HG03354 (cell line): ENCODE measurements around the gene TPRX2.
"Not testable (repeated sequence)": the region's sequence is repeated elsewhere in the genome, so short reads cannot be mapped to it uniquely, and the experiment has no call there.

Experiments
- ATAC-seq: cut with Tn5 transposase; IDR thresholded peaks from one replicate; pipeline ENCODE4 v1.9.1; 2021; ENCODE audit warnings: mild to moderate bottlenecking; ENCODE audit not compliant: unreplicated experiment, poor library complexity, severe bottlenecking

TPRX2 gene, protein sequence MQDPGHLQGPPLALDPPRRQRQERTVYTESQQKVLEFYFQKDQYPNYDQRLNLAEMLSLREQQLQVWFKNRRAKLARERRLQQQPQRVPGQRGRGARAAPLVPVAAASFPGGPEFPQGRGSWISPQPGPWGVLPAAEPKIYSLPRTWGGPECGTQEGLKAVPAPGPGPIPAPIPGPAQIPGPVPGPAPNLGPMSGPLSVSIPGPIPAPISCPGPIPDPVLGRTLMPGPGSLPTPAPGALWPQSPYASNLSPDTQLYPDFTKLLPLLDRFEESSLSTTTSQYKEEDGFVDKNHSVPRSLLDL

DNA sequence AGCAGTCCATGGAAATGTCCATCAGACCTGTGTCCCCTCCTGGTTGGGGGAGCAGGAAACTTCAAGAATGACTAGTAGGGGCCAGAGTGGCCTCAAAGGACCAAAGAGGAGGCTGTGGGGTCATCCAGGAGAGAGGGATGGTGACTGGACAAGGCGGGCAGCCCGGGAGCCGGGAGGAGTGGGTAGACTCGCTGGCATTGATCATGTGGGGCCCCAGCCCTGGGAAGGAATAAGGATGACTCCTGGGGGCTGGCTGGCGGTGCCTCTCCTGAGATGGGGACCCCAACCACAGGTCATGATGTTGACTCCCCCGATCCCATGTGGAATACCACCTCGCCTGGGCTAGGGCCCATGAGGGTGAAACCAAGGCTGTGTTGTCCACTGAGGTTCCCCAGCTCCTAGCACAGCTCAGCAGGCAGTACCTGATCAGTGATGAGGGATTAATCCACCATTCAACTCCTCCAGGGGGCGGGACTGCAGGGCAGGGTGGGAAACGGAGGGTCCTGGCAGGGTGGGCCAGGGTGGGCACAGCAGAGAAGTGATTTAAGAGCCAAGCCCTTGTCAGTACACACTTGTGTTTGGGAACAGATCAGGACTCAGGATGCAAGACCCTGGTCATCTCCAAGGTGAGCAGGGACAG, at the start of gene TPRX2:
TSS of gene TPRX2 (plus strand) at position 590 of the 640 bp plus-strand sequence. CDS start at position 602, 12 bp downstream.
- not testable (repeated sequence) for ATAC-seq

DNA sequence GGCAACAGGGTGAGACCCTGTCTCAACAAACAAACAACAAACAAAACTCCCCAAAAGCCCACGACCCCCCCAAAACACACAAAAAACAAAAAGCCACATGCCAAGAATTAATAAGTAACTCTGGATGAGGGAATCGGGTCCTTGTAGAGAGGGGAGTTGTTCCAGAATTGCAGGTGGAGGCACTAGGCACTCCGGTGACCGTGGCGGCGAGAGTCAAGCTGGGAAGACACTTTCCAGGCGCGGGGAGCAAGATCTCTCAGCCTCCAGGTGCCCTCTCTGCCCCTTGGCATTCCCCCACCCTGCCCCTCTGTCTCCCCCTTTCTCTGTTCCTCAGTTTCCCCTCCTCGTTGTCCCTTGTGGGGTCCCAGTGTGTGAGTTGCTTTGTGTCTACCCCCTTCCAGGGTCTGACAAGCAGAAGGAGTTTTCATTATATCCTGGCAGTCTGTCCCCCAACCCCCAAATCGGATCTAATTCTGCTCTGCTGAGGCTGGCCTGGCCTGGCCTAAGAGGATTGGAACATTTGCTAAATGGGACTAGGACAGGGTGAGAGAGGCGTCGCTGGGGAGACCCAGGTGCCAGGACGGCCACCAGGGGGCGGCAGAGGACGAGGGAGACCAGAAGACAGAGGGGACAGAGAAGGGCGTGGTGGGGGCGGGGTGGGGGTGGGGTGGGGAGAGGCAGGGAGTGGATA, 45.6 kb upstream of the TPRX2 start:
- ATAC-seq, result no peak

DNA sequence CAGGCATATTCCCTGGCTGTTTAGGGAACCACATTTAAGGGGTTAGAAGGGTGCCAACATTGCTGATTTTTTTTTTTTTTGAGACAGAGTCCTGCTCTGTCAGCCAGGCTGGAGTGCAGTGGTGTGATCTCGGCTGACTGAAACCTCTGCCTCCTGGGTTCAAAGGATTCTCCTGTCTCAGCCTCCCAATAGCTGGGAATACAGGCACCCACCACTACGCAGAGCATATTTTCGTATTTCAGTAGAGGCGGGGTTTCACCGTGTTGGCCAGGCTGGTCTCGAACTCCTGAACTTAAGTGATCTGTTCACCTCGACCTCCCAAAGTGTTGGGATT, 45.1 kb upstream of the TPRX2 start:
- ATAC-seq, result no peak

DNA sequence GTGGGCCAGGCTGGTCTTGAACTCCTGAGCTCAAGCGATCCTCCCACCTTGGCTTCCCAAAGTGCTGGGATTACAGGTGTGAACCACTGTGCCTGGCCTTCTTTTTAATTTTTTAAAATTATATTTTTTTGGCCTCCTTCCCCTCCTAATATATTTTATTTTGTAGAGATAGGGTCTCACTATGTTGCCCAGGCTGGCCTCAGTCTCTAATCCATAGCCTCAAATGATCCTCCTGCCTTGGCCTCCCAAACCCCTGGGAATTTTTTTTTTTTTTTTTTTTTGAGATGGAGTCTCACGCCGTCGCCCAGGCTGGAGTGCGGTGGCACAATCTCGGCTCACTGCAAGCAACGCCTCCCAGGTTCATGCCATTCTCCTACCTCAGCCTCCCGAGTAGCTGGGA, 42.8 kb upstream of the TPRX2 start:
- ATAC-seq, result not testable (repeated sequence)

DNA sequence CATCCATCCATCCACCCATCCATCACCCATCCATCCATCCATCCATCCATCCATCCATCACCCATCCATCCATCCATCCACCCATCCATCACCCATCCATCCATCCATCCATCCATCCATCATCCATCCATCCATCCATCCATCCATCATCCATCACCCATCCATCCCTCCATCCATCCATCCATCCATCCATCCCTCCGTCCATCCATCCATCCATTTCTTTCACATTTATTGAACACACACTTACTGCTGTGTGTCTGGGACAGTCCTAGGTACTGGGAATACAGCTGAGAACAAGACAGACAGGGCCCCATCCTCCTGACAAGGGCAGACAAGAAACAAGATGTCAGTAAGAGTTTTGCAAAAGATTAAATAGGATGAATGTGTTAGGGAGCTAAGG, 40.8 kb upstream of the TPRX2 start:
- ATAC-seq, result not testable (repeated sequence)

DNA sequence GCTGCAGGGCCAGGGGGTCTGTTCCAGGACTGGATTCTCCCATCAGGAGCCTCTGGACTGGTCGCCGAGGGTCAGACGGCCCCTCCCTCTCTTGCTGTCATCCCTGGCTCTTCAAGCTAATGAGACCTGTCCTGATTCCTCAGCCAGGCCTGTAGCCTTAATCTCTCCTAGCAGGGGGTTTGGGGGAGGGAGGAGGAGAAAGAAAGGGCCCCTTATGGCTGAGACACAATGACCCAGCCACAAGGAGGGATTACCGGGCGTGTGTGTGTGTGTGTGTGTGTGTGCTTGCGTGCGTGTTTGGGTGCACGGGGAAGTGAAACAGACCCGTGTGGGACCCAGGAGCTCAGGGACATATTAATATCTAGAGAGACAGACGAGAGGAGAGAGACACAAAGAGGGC, 39.2 kb upstream of the TPRX2 start:
- no peak for ATAC-seq

DNA sequence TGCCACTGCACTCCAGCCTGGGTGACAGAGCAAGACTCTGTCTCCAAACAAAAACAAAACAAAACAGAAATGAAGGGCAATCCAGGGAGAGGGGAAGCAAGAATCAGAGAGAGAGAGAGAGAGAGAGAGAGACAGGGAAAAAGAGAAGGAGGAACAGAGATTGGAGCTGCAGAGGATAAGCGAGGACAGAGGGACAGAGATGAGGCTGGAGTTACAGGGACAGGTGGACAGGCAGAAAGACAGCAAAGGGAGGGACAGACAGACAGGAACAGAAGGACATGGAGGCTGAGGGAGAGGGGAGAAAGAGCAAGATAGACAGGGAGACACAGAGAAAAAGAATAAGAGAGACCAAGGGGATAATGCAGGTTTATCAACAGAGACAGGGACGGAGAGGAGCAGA, 38.6 kb upstream of the TPRX2 start:
- no peak for ATAC-seq

DNA sequence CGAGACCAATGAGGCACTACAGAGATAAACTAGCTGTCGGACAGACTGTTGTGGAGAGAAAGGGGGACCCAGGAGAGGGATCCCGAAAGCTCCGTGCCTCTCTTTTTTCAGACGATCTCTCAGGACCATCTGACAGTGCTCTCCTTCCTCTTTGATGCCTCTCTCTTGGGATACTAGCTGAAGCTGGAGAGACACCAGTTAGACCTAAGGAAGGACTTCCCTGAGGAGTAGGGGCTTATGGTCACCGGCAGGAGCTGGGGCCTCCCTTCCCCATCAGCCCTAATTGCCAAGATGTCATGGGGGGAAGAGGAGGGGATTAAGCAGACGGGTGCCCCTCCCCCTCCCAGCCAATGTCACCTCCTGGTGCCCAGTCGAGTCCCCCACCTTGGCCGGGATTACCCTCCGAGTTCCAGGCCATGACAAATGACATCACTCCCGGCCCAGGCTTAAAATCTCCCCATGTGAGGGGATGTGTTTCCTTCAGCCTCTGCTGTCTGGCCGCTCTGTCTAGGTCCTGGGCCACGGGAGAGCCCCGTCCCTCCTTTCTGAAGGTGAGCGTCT, 37.5 kb upstream of the TPRX2 start, which contains the start of gene CRX:
TSS of gene CRX (plus strand) at position 478 of the 561 bp plus-strand sequence. CDS start 12,507 bp downstream, outside the sequence.
- ATAC-seq, result no peak

DNA sequence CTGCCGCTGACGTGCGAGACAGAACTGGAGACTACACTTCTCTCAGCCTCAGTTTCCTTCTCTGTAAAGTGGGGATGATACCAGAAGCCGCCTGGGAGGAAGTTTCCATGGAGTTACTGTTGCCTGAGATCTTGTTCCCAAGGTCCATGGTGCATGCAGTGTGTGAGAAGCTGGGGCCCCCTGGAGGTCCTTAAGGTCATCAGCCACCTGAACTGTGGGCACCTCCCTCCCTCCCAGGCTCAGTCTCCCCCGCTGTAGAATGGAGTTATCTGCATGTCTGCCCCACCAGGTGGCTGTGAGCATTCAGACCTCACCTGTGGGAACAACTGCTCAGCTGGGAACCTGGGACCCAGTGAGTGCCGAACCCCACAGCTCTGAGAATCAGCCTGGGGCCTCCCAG, 34.6 kb upstream of the TPRX2 start:
- no peak for ATAC-seq

DNA sequence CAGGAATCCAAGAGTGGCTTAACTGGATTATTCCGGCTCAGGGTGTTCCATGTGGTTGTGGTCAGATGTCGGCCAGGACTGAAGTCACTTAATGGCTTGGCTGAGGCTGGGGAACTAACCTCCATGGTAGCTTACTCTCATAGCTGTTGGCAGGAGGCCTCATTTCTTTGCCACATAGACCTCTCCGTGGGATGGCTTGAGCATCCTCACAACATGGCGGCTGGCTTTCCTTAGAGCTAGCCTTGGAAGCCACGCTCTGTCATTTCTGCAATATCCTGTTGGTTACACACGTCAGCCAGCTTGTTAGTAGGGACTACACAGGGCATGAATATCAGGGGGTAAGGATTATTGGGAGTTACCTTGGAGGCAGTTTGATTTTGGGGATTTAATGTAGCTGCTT, 32.2 kb upstream of the TPRX2 start:
- no peak for ATAC-seq

DNA sequence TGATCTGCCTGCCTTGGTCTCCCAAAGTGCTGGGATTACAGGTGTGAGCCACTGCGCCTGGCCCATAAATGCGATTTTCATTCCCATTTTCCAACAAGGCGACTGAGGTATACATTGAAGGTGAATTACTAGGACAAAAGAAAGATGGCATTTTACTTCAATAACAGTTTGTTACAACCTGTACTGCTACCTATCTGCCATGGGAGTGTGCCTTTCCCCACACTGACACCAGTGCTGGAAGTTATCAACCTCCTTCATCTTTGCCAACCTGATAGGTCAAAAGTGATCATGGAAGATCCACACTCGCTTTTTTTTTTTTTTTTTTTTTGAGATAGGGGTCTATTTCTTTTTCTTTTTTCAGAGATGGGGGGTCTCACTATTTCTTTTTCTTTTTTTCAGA, 26.3 kb upstream of the TPRX2 start:
- ATAC-seq, result no peak

DNA sequence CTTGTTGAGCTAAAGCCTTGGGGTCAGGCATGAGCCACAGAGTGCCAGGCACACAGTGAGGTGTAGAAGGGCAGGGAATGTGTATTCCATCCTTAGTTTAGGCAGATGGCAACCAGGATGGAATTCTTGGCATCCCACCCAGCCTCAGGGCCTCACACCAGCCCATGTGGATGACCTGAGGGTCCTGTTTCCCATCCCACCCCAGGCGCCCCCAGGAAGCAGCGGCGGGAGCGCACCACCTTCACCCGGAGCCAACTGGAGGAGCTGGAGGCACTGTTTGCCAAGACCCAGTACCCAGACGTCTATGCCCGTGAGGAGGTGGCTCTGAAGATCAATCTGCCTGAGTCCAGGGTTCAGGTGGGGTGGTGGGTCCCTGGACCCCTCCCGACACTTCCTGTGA, 23.0 kb upstream of the TPRX2 start:
- no peak for ATAC-seq

DNA sequence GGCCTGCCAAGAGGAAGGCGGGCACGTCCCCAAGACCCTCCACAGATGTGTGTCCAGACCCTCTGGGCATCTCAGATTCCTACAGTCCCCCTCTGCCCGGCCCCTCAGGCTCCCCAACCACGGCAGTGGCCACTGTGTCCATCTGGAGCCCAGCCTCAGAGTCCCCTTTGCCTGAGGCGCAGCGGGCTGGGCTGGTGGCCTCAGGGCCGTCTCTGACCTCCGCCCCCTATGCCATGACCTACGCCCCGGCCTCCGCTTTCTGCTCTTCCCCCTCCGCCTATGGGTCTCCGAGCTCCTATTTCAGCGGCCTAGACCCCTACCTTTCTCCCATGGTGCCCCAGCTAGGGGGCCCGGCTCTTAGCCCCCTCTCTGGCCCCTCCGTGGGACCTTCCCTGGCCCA, 19.6 kb upstream of the TPRX2 start:
- no peak for ATAC-seq

DNA sequence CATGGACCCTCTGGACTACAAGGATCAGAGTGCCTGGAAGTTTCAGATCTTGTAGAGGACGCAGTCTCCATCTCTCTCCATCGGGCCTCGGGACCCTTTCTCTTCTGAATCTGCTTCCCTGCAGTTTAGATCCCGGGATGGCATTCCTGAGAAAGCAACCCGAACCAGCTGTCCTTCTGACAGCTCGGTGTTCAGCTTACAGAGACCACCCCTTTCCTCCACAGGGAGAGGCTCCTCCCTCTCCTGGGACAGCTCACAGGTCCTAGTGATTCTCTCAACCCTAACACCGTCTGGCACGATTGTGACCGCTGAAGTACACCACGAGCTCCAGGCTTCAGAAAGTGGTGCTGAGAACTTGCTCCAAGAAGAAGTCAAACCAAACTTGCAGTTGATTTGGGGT, 19.1 kb upstream of the TPRX2 start:
- no peak for ATAC-seq

DNA sequence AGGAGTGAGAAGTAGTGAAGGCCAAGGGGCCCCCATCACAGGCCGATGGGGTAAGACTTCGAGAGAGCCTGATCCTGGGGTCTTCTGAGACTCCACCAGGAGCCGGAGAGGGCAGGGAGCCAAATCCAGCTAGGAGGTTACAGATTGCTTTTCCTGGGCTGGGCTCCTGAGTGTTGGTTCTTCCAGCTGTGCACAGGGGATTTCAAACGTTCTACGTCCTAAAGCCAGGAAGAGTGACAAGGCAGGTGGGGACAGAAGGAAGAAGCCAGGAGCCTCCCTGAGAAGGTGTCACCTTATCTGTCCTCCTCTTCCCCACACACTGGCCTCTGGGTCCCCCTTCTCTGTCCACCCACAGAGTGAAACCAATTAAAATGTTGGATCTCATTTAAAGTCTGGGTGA, 16.1 kb upstream of the TPRX2 start:
- no peak for ATAC-seq

DNA sequence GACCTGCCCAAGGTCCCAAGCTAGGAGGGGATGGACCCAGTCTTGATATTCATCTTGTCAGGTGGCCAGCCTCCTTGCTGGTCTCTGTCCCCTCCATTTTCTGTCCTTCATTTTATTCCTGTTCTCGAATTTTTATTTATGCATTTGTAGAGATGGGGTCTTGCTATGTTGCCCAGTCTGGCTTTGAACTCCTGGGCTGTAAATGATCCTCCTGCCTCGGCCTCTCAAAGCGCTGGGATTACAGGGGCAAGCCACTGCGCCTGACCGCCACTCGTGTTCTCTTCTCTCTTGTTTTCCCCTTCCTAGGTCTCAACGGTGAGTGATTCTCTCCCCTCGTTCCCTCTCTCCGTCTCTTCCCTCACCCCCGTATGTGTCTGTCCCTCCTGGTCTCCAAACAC, 10.6 kb upstream of the TPRX2 start:
- no peak for ATAC-seq

DNA sequence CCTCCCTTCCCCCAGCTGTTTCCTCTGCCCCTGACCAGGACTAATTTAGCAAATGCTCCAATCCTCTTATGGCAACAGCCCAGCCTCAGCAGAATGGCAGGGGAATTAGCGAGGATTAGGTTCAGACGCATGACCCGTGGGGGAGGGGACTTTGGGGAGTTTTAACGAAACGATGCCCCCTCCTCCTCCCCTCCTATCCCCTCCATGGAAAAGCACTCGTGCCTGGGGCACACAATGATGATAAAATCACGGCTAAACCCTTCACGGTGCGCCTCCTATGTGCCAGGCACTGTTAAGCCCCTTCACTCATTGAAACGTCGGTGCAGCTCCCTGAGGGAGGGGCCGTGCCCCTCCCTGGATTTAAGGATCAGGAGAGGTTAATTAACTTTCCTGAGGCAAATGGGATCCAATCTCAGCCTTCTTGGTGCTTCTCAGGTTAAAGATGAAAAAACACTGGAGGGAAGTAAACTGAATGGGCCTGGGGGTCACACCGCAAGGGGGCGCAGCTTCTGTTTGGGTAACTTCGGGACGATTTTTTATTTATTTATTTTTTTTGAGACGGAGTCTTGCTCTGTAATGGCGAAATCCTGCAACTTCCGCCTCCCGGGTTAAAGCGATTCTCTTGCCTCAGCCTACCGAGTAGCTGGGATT, 10.1 kb upstream of the TPRX2 start:
- ATAC-seq, result no peak

DNA sequence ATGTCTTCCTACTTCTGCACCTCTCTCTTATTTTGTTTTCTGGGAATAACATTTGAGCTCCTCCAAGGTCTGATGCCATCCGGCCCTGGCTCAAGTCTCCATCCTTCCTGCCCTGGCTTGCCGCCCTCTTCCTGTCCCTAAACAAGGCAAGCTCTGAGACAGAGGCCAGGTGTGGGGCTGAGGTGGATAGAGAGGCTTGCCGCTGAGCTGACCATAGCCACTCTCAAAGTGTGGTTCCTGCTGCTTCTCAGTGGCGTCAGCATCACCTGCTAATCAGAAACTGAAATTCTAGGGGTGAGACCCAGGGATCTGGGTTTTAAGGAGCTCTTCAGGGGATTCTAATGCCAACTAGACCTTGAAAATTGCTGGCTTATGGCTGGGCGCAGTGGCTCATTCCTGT, 6.0 kb upstream of the TPRX2 start:
- ATAC-seq, result no peak

DNA sequence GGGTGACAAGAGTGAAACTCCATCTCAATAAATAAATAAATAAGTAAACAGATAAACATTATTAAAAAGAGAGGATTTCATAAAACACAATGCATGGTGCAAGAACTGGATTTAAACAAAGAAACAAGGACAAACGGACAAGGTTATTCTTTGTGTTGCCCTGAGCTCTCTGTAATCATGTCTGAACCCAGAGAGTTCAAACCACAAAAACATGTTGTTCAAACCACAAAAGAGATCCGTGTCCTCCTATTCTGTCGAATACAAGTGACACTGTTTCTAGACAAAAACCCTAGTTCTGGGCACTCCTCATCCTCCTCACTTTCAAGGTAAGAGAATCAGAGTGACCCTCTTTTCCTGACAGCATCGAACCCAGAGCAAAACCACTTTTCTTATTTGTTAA, 4.6 kb upstream of the TPRX2 start:
- ATAC-seq, result no peak

DNA sequence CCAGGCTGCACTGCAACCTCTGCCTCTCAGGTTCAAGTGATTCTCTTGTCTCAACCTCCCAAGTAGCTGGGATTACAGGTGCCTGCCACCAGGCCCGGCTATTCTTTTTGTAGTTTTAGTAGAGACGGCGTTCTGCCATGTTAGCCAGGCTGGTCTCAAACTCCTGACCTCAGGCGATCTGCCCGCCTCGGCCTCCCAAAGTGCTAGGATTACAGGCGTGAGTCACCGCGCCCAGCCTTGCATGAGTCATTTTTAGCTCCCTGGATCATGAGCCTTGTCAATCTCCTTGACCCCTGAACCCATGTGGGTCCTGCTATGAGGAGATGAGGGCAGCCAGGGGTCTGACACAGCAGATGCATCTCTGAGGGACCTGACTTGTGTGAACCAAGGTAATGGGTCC, 804 bp upstream of the TPRX2 start:
- ATAC-seq, result not testable (repeated sequence)
